Measurements from ENCODE around the gene SEMA4D.
"Not testable (repeated sequence)": the region's sequence is repeated elsewhere in the genome, so short reads cannot be mapped to it uniquely, and the experiment has no call there.

Gene SEMA4D

GRCh38 chr9:89479669-89480011, 18.3 kb downstream of the SEMA4D start:
- not testable (repeated sequence) for DNase-seq

- no peak for DNase-seq
These were observed 18.9 kb downstream of the SEMA4D start for GRCh38 chr9:89478821-89479668.

DNA sequence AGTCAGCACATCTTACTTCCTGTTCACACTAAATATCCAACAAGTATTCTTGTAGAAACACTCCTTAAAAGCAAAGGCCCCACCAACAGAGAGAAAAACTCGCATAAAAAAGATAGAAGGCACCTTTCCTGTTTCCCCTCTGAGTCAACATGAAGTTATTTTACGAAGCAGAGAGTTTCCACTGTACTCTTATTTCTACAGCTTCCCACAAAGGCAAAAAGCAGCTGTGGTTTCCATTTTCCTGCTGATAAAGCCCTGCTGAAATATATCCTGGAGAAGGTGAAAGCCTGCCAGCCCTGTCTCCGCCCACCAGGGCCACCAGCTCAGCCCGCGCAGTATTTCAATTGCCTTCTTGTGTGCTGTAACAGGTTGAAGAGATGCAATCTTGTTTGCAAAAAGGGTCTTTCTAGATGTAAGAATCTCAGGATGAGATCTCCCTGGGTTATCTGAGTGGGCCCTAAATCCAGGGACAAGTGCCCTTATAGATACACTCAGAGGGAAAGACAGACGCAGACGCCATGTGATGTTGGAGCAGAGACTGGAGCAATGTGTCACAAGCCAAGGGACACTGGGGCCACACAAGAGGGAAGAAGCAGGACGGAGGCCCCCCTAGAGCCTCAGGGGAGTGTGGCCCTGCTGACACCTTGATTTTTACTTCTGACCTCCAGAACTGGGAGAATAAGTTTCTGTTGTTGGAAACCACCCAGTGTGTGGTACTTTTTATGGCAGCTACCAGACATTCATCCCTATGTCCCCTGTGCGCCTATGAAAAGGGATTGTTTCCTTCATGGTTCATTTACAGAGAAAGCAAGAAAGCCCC, 19.9 kb downstream of the SEMA4D start:
- DNase-seq = peak; percentile 54

GRCh38 chr9:89477384-89477783, 20.5 kb downstream of the SEMA4D start:
- peak; percentile 40 for DNase-seq

GRCh38 chr9:89476546-89476945, 21.4 kb downstream of the SEMA4D start:
- DNase-seq = no peak

DNA sequence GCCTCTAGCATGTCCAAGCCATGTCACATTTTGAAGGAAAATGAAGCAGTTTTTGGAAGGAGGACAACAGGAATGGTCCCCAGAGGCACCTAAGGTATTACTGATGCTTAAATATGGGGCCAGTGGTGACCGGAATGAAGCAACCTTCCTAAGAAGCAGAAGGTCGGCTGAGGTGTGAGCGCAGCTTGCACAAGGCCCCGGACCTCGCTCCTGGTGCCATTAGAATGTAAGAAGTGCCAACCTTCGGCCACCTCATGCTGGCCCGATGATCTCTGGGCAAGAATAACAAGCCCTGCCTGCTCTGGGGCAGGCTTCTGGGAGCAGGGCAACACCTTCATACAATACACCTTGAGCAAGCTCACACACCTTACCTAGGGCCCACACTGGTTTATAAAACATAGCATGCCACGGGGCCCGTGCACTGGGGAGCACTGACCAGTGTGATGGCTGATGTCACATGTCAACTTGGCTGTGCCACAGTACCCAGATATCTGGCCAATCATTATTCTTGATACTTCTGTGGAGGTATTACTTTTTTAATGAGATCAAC, 21.9 kb downstream of the SEMA4D start:
- DNase-seq = no peak

- DNase-seq = no peak
These were observed 23.0 kb downstream of the SEMA4D start for GRCh38 chr9:89474939-89475338.

DNA sequence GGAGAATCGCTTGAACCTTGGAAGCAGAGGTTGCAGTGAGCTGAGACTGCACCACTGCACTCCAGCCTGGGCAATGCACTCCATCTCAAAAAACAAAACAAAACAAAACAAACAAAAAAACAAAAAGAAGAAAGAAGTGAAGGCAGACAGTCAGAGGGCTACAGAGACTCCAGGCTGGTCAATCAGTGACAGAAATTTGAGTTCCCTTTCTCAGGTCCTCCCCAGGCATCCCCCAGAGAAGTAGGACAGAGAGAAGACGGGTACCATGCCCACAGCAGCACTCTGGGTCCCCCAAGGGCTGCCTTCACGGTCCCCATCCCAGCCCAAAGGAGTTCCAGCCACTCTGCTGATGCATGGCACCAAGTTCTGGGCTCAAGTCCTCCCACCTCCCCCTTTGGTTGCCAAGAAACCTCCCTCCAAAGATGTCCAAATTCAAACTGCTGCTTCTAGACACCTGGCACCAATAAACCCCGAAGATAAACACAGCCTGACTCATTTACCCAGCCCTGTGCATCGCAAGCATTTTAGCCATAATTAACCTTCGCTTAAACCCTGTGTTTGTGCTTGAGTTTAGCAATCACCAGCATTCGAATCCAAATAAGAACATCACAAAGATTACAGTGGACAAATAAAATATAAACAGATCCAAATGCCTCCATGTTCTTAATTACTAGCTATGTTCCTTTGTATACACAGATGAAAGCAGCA, 24.0 kb downstream of the SEMA4D start:
- DNase-seq = no peak

DNA sequence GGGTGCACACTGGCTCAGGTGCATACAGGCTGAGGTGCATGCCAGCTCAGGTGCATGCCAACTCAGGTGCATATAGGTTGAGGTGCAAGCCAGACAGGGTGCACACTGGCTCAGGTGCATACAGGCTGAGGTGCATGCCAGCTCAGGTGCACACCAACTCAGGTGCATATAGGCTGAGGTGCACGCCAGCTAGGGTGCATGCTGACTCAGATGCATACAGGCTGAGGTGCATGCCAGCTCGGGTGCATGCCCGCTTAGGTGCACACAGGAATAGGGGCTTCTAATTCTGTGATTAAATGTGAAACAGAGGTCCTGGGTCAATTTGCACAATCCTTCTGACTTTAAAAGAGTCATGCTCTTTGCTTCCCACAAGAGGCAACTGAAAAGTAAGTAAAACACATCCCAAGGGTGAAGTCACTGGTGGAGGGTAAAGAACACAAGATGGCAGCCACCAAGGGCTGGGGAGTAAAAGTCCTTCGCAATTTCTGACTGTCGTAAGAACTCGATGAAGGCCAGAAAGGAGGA, 26.1 kb downstream of the SEMA4D start:
- DNase-seq = not testable (repeated sequence)

- no peak for DNase-seq
These were observed 26.5 kb downstream of the SEMA4D start for GRCh38 chr9:89471390-89471789.

DNA sequence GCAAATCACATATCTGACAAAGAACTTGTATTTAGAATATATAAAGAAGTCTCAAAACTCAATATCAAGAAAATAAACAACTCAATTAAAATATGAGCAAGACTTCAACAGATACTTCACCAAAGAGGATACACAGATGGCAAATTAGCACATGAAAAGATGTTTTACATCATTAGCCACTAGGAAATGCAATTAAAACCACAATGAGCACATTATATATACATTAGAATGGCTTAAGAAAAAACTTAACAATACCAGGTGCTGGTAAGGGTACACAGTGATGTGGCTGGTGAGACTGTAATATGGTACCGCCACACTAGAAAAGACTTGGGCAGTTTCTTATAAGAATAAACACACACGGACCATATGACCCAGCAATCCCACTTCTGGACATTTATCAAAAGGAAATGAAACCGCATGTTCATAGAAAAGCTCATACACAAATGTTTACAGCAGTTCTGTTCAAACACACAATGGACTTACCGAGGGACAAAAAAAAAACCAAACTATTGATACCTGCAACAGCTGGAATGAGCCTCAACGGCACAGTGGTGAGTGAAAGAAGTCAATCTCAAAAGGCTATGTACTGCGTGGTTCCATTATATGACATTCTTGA, 27.6 kb downstream of the SEMA4D start:
- DNase-seq = no peak

DNA sequence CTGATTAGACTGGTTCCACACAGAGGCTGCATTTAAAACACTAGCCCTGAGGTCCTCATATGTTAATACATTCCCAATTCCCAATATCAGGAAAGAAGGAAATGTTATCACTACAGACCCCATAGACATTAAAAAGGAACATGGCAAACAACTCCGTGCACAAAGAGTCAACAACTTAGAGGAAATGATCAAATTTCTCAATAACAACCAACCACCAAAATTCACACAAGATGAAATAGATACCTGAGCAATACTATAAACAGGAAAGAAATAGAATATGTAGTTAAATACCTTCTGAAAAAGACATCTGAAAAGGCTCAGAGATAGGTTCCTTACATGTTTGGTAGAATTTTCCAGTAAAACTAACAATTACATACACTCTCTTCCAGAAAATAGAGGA, 28.9 kb downstream of the SEMA4D start:
- no peak for DNase-seq

DNA sequence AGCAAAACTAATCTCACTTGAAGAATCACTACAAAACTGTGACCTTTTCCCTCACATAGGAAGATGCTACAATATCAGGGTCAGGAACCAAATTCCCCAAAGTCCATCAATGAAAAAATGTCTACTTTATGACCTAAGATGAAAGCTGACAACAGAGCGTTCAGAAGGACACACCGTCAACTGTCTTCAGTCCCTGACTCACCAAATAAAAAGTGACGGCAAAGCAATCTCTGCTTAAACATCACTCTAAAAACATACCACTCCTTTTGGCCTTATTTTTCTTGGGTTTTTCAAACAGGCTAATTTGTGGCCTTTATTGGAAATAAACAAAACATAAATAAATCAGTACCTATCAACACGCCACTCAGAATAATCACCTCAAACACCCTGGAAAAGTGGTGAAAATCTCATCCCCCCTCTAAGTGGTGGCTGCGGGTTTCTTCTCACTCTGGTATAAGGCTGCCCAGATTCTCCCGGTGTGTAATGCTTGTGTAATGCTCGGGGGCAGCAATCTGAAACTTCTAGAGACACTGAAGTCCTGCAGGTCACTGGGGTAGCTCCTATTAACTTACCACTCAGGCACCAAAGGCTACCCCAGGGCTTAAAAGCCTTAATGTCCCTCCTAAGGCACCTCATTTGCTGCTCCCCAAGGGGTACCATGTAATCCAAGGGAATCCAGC, 29.5 kb downstream of the SEMA4D start:
- DNase-seq = no peak

DNA sequence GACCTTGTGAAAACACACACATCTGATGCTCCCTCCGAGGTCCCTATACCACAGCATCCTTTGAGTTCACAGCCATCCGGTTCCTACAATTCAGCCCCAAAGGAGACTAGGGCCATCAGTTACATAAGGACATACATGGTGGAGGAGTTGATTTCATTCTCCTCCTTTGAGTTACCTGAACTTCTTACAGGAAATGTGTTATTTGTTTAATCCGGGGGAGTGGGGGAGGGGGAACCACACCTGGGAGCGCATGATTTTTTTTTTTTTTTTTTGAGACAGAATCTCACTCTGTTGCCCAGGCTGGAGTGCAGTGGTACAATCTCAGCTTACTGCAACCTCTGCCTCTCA, 30.7 kb downstream of the SEMA4D start:
- no peak for DNase-seq

- no peak for DNase-seq
These were observed 31.2 kb downstream of the SEMA4D start for GRCh38 chr9:89466451-89467277.

DNA sequence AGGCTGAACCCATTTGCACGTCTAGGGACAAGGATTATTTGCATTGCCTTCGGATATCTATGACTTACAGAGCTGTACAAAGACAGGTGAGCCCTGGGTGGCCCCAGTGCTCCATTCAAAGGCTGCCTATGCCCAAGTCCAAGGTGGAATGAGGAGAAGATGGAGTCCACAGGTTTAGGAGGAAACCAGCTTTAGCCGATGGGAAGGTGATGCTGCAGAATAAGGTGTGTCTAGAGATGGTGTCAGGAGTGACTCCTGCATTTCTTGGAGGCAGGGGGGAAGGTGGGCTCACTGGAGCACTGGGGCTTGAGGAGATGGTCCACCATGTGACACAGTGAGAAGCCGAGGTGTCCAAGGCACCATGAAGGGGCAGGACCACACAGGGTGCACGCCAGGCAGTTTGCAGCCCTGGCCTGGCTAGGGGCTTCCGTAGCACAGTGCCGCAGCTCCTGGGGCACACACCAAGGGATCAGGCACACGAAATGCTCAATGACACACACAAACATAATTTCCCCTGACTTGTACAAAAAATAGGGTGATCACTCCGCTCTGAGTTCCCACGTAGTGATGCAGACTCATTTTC, 32.1 kb downstream of the SEMA4D start:
- DNase-seq = no peak

DNA sequence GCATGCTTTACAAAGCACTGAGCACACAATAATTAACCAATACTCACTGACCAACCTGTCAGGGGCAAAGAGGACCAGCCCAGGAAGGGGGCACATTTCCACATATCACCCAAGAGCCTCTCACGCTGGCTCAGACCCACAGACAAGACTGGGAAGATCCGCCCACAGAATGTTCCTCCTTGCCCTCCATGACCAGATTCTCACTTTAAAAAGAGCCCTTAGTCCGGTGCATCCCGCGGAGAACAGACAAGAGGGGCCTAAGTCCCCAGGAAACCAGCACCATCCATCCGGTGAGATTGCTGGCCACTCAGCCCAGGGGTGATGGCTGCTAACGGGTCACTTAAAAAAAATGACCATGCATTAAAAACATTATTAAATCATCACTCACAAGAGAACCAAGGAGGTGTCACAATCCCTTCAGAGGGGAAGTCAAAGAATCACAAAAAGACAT, 32.9 kb downstream of the SEMA4D start:
- DNase-seq = no peak

DNA sequence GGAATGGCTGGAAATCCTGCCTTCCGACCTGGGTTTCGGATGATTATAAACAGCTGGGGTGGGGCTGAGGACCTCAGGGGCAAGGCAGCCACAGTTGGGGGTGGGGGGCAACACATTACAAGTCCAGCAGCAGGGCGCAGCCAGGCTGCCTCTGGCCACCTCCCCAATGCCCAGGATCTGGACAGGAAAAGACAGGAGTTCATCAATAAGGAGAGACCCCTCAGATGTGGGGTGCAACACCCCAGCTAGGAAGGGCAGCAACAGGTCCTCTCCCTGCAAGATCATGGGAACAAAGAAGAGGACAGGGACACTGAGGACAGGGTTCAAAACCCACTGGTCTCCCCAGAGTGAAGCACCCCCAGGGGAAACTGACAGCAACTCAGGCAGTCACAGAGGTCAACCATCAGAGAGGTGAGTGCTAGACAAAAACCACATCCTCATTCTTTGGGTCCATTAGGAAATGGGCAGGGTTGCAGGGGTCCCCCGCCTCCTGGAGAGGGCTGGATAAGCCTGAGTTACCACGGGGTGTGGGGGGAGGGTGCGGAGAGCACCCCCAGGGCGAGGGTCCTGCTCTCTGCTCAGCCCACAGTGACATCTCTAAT, 33.5 kb downstream of the SEMA4D start:
- DNase-seq = no peak

- DNase-seq = no peak
These were observed 34.9 kb downstream of the SEMA4D start for GRCh38 chr9:89462817-89463683.
